DOHH2 (cell line): ENCODE measurements around the gene PDIA4.
A peak's percentile ranks its signal among the peaks of the same experiment; 100 is the strongest.

Experiments used
- H3F3A ChIP-seq: fragments of 200-600 bp; sonication (generic), shearing (Covaris generic); 2 replicates; pipeline ENCODE4 v1.6.0; 2016; ENCODE audit warnings: antibody characterized with exemption, mild to moderate bottlenecking; ENCODE audit not compliant: control insufficient read depth, insufficient read depth
- H3K27ac ChIP-seq: fragments of 200-600 bp; sonication (generic); 2 replicates; pipeline ENCODE4 v1.5.1; 2014; ENCODE audit warnings: low read depth, mild to moderate bottlenecking, low read length, moderate library complexity
- H3K27me3 ChIP-seq: fragments of 200-600 bp; sonication (generic); 2 replicates; pipeline ENCODE4 v1.6.1; 2014; ENCODE audit warnings: mild to moderate bottlenecking, low read length, mixed read lengths; ENCODE audit not compliant: control insufficient read depth
- H3K36me3 ChIP-seq: fragments of 200-600 bp; sonication (generic); 2 replicates; pipeline ENCODE4 v1.6.1; 2014; ENCODE audit warnings: mild to moderate bottlenecking, low read length, moderate library complexity, mixed read lengths; ENCODE audit not compliant: control insufficient read depth
- H3K4me1 ChIP-seq: fragments of 200-600 bp; sonication (generic); 2 replicates; pipeline ENCODE4 v1.6.1; 2014; ENCODE audit warnings: mild to moderate bottlenecking, low read length, mixed read lengths; ENCODE audit not compliant: control insufficient read depth
- H3K4me2 ChIP-seq: fragments of 200-600 bp; sonication (generic); 2 replicates; pipeline ENCODE4 v1.6.0; 2014; ENCODE audit warnings: mild to moderate bottlenecking, low read length, moderate library complexity
- H3K4me3 ChIP-seq: fragments of 200-600 bp; sonication (generic); 2 replicates; pipeline ENCODE4 v1.5.1; 2014; ENCODE audit warnings: mild to moderate bottlenecking, low read length, mixed read lengths
- H3K79me2 ChIP-seq: fragments of 200-600 bp; sonication (generic); 2 replicates; pipeline ENCODE4 v1.6.1; 2014; ENCODE audit warnings: mild to moderate bottlenecking, low read length, mixed read lengths; ENCODE audit not compliant: control insufficient read depth
- H3K9me2 ChIP-seq: fragments of 200-600 bp; sonication (generic); replicated peaks from 2 replicates; pipeline ENCODE4 v1.6.1; 2014; ENCODE audit warnings: mild to moderate bottlenecking, low read length, mixed read lengths; ENCODE audit not compliant: control insufficient read depth
- H3K9me3 ChIP-seq: fragments of 200-600 bp; sonication (generic); 2 replicates; pipeline ENCODE4 v1.6.1; 2014; ENCODE audit warnings: antibody characterized with exemption, low read length, mixed read lengths; ENCODE audit not compliant: control insufficient read depth, insufficient read depth
- H4K20me1 ChIP-seq: fragments of 200-600 bp; sonication (generic); 2 replicates; pipeline ENCODE4 v1.6.0; 2014; ENCODE audit warnings: low read depth, mild to moderate bottlenecking, antibody characterized with exemption, low read length, moderate library complexity; ENCODE audit not compliant: control insufficient read depth, insufficient read depth
- EZH2phosphoT487 ChIP-seq: fragments of 200-600 bp; sonication (generic); IDR thresholded peaks from 2 replicates; pipeline ENCODE4 v1.6.1; 2017; ENCODE audit warnings: borderline replicate concordance, mild to moderate bottlenecking, antibody characterized with exemption, low read length, moderate library complexity, mixed read lengths
- TF ChIP-seq, protein P1 (sequence below): fragments of 200-600 bp; sonication (generic); IDR thresholded peaks from one replicate; pipeline ENCODE4 v1.5.1; 2014; ENCODE audit warnings: antibody characterized with exemption, mild to moderate bottlenecking, low read depth, low read length; ENCODE audit not compliant: poor library complexity, severe bottlenecking

Gene PDIA4

DNA sequence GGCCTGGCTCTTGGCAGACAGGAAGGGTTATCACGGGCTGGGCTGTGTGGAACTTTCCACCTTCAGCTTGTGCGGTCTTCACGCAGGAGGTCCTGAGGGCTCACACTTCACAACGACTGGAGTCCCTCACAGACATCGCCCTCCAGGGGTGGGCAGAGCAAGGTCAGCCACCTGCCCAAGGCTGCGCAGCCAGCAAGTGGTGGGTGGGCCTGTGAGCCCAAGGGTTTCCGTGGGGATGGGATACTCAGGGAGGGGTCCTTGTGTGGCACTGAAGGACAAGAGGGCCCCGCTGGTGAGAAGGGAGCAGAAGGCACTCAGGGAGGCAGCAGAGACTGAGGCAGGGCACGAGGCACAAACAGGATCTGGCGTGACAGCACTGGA is 22.0 kb downstream of the PDIA4 start:
- H3K27ac ChIP-seq, result no peak overlapping the region
- no peaks in the 10 kb centered on the region for H3K27me3 ChIP-seq
- peaks cover 98% of the 10 kb centered on the region for H3K36me3 ChIP-seq
- no peak overlapping the region for H3K4me2 ChIP-seq
- peaks cover 1% of the 10 kb centered on the region; the same call in 1 of the 2 replicates for H4K20me1 ChIP-seq
- H3K79me2 ChIP-seq, result peaks cover 2% of the 10 kb centered on the region; the same call in 1 of the 2 replicates
- H3K4me1 ChIP-seq, result no peaks in the 10 kb centered on the region
- H3K4me3 ChIP-seq, result no peak overlapping the region
- H3K9me2 ChIP-seq, result no peaks in the 10 kb centered on the region
- no peaks in the 10 kb centered on the region for H3K9me3 ChIP-seq
- no peak for TF ChIP-seq EZH2phosphoT487
- TF ChIP-seq, protein P1, sequence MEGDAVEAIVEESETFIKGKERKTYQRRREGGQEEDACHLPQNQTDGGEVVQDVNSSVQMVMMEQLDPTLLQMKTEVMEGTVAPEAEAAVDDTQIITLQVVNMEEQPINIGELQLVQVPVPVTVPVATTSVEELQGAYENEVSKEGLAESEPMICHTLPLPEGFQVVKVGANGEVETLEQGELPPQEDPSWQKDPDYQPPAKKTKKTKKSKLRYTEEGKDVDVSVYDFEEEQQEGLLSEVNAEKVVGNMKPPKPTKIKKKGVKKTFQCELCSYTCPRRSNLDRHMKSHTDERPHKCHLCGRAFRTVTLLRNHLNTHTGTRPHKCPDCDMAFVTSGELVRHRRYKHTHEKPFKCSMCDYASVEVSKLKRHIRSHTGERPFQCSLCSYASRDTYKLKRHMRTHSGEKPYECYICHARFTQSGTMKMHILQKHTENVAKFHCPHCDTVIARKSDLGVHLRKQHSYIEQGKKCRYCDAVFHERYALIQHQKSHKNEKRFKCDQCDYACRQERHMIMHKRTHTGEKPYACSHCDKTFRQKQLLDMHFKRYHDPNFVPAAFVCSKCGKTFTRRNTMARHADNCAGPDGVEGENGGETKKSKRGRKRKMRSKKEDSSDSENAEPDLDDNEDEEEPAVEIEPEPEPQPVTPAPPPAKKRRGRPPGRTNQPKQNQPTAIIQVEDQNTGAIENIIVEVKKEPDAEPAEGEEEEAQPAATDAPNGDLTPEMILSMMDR, result no peak
- no peaks in the 10 kb centered on the region for H3F3A ChIP-seq

DNA sequence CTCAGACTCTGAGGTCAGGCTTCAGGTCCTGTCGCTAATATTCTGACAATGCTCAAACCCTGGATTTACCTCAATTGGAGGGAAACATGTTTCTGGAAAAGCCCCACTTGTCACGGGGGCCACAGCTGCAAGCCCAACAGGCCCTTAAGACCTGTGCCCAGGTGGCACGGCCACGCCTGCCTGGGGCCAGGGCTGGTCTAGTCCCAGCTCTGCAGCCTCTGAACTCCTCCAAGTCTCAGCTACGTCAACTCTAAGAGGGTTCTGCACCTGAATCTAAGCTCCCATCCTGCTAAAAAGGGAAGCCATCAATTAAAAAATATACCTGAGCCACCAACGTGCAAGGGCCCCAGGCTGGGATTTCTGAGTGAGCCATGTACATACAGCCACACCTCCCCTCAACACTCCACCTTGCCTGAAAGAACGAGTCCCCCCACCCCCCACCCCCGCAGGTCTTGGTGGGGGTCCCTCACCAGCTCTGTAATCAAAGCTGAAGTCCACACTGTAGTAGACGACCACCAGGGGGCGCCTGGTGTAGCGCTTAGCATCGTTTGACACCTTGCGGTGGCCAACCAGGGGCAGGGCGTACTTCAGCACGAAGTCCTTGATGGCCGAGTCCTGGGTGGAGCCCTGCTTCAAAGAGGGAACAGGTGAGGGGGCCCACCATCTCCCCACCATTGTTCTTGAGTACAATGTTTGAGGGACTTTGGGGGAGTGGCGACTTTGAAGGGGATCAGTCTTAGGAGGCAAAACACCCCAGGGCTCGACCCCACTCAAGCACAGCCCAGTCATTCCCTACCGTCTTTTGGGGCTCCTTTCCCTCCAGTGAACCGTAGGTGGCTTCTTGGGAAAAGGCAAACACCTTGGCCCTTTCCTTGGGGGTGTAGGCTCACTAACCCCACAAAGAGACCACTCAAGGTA is 22.6 kb downstream of the PDIA4 start:
- Histone ChIP-seq H3K27ac (no peak overlapping the region), H3K4me1 (no peaks in the 10 kb centered on the region), H4K20me1 (peaks cover 5% of the 10 kb centered on the region; the same call in 1 of the 2 replicates), H3K27me3 (no peaks in the 10 kb centered on the region), H3K4me3 (no peak overlapping the region), H3K36me3 (peaks cover 93% of the 10 kb centered on the region), H3F3A (no peaks in the 10 kb centered on the region), H3K79me2 (no peaks in the 10 kb centered on the region; the same call in 1 of the 2 replicates), H3K9me2 (no peaks in the 10 kb centered on the region), H3K9me3 (no peaks in the 10 kb centered on the region), H3K4me2 (no peak overlapping the region)
- TF ChIP-seq, protein P1, result peak; percentile 100
- no peak for TF ChIP-seq EZH2phosphoT487

- Histone ChIP-seq H3K9me2 (no peaks in the 10 kb centered on the region), H3K4me3 (no peak overlapping the region), H3K4me2 (no peak overlapping the region), H3K4me1 (no peaks in the 10 kb centered on the region), H3K79me2 (no peaks in the 10 kb centered on the region), H3K27me3 (no peaks in the 10 kb centered on the region), H3F3A (no peaks in the 10 kb centered on the region), H4K20me1 (peaks cover 5% of the 10 kb centered on the region; the same call in 1 of the 2 replicates), H3K9me3 (no peaks in the 10 kb centered on the region), H3K36me3 (peaks cover 84% of the 10 kb centered on the region), H3K27ac (no peak overlapping the region)
- TF ChIP-seq, protein P1, result no peak
- no peak for TF ChIP-seq EZH2phosphoT487
Observed at GRCh38 chr7:149004405-149005370, 23.6 kb downstream of the PDIA4 start.
